NB4 (cell line): Measurements from ENCODE around the gene PPARGC1A.

Experiments used
- MYC ChIP-seq: IDR thresholded peaks from 2 replicates; pipeline ENCODE4 v1.6.1; 2011; ENCODE audit warnings: low read depth, low read length
- POLR2A ChIP-seq: IDR thresholded peaks from 2 replicates; pipeline ENCODE4 v1.6.1; 2011; ENCODE audit warnings: mild to moderate bottlenecking; ENCODE audit not compliant: insufficient read length; ENCODE audit errors: extremely low read depth
- TF ChIP-seq, protein P1 (sequence below): IDR thresholded peaks from one replicate; pipeline ENCODE4 v1.5.1; 2012; ENCODE audit warnings: low read depth, low read length
- TF ChIP-seq, protein P2 (sequence below): IDR thresholded peaks from 2 replicates; pipeline ENCODE4 v1.6.1; 2011; ENCODE audit warnings: low read depth, low read length

DNA sequence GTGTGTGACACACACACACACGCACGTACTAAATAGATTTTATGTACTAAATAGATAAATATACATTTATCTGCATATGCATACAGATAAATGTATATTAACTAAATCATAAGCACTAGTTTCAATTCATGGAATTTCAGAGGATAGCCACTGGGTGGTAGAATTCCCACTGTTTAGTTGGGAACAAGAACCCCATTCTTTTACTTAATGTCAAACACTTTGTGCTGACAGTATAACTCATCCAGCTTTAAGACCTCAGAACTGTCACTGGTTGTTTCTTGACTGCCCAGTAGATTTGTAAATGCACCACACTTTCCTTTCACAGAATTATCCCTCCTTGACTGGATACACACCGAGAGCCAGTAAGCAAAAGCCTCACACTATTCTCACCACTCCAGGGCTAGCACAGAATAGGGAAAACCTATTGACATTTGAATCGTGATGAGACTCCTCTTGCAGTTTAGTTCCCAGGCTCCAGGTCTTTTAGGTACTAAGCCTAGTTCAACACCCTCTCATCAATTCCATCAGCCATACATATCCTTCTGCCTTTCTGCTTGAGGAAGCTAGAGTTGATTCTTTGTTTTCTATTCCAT, 32.4 kb downstream of the PPARGC1A start:
- TF ChIP-seq, protein P1, sequence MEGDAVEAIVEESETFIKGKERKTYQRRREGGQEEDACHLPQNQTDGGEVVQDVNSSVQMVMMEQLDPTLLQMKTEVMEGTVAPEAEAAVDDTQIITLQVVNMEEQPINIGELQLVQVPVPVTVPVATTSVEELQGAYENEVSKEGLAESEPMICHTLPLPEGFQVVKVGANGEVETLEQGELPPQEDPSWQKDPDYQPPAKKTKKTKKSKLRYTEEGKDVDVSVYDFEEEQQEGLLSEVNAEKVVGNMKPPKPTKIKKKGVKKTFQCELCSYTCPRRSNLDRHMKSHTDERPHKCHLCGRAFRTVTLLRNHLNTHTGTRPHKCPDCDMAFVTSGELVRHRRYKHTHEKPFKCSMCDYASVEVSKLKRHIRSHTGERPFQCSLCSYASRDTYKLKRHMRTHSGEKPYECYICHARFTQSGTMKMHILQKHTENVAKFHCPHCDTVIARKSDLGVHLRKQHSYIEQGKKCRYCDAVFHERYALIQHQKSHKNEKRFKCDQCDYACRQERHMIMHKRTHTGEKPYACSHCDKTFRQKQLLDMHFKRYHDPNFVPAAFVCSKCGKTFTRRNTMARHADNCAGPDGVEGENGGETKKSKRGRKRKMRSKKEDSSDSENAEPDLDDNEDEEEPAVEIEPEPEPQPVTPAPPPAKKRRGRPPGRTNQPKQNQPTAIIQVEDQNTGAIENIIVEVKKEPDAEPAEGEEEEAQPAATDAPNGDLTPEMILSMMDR = no peak
- TF ChIP-seq POLR2A = no peak
- TF ChIP-seq, protein P2, sequence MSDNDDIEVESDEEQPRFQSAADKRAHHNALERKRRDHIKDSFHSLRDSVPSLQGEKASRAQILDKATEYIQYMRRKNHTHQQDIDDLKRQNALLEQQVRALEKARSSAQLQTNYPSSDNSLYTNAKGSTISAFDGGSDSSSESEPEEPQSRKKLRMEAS = no peak
- TF ChIP-seq MYC = no peak
